HEK293T (cell line): ENCODE data around the gene PPP1R26.

Experiments
- BHLHE40 ChIP-seq: fragments of 450-650 bp; IDR thresholded peaks from 2 replicates; pipeline ENCODE4 v1.6.1; 2016; ENCODE audit warnings: mild to moderate bottlenecking, moderate library complexity, borderline replicate concordance
- FOXK2 ChIP-seq: fragments of 450-650 bp; IDR thresholded peaks from 2 replicates; pipeline ENCODE4 v1.6.1; 2016; ENCODE audit warnings: mild to moderate bottlenecking
- L3MBTL2 ChIP-seq: fragments of 450-650 bp; conservative IDR thresholded peaks from 2 replicates; pipeline ENCODE4 v1.6.1; 2016; ENCODE audit warnings: mild to moderate bottlenecking
- SUZ12 ChIP-seq: fragments of 450-650 bp; IDR thresholded peaks from 2 replicates; pipeline ENCODE4 v1.6.1; 2016; ENCODE audit warnings: mild to moderate bottlenecking

GRCh38 chr9:135521608-135522095, 42.1 kb downstream of the PPP1R26 start:
- TF ChIP-seq SUZ12: no peak
- TF ChIP-seq FOXK2: no peak
- TF ChIP-seq L3MBTL2: no peak
- no peak for TF ChIP-seq BHLHE40
